Activated B cell treated with CpG ODN at 0.5 μM for 24 hours (primary cell): ENCODE data around the gene ASTN2. TPM values are rescaled to one million over a fixed set of nuclear protein-coding genes. Genes with fewer than 3 reads are reported as not detected.

Source experiments
- ATAC-seq: fragments of 200-7000 bp; cut with Tn5 transposase; one replicate; pipeline ENCODE4 v1.10.0; 2021; ENCODE audit warnings: low read depth, mild to moderate bottlenecking, moderate library complexity
- CTCF ChIA-PET: fragments of 350-600 bp; sonication (Branson Sonifier 250); formaldehyde crosslinking; loops from one replicate; lab custom pipeline; 2021; ENCODE audit warnings: antibody characterized with exemption; lab: Charles Lee
- POLR2A ChIA-PET: fragments of 350-600 bp; sonication (Branson Sonifier 250); formaldehyde crosslinking; loops from one replicate; lab custom pipeline; 2021; ENCODE audit warnings: antibody characterized with exemption; lab: Charles Lee
- DNase-seq: peaks from one replicate; pipeline ENCODE4 v3.0.0; 2022
- H3K27ac Mint-ChIP-seq: one replicate; pipeline ENCODE4 v1.8.0; 2020; ENCODE audit warnings: mixed read lengths
- H3K27me3 Mint-ChIP-seq: one replicate; pipeline ENCODE4 v1.8.0; 2021; ENCODE audit warnings: mixed read lengths
- H3K36me3 Mint-ChIP-seq: one replicate; pipeline ENCODE4 v1.8.0; 2021; ENCODE audit warnings: low read depth, mixed read lengths
- H3K4me1 Mint-ChIP-seq: one replicate; pipeline ENCODE4 v1.8.0; 2021; ENCODE audit warnings: mixed read lengths
- H3K4me3 Mint-ChIP-seq: one replicate; pipeline ENCODE4 v1.8.0; 2020; ENCODE audit warnings: mild to moderate bottlenecking, mixed read lengths
- H3K9me3 Mint-ChIP-seq: one replicate; pipeline ENCODE4 v1.8.0; 2020; ENCODE audit warnings: mixed read lengths
- intact Hi-C: fragments of 100-400 bp; cut with micrococcal nuclease; formaldehyde crosslinking; loops from one replicate; pipeline ENCODE4 v1.15.1; 2024
- total RNA-seq: library from RNA; stranded (reverse); gene quantifications from 2 replicates; pipeline ENCODE4 v1.2.3, GENCODE V29; 2022
- TF ChIP-seq, protein P1 (sequence below): fragments of 200-600 bp; IDR thresholded peaks from one replicate; pipeline ENCODE4 v1.8.0; 2022; ENCODE audit warnings: antibody characterized with exemption, mild to moderate bottlenecking

The ASTN2 gene
- total RNA-seq, 1 donor from 2014 or later: 2.3 TPM

DNA sequence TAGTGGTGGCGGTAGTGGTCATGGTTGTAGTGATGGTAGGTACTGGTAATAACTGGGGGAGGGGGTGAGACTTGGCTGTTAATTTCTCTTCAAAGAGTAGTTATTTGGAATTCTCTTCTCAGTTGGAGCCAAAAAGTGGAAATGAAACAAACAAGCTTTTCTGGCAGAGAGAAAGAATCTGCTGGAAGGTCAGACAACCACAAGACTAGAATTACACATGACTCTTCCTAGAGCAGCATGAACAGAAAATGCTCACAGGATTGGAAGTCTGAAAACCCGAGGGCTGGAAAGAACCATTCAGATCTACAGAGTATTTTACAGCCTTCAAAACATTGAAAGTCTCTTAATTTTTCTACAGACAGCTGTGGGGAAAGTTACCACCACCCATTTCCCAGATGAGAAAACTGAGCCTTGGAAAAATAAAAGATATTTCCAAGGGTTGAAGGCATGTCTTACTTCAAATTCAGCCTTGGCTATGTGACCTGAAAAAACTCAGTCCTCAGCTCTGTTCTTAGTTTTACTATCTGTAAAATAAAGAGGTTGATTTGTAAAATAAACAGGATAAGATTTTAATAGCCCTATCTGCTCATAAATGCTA is 770.7 kb downstream of the ASTN2 start:
- DNase-seq (no peak), ATAC-seq (no peak)
- intact Hi-C loops: no loop called here
- ChIA-PET CTCF (interaction anchor here (0.9 to 1.3 kb wide), 2 partner anchors 1050 to 1052 kb away, joined by 3 to 4 read pairs; no protein-coding TSS in a partner anchor), POLR2A (no interaction called here)
- H3K9me3 Mint-ChIP-seq: no peaks in the 10 kb centered on the region
- H3K27ac Mint-ChIP-seq: no peak overlapping the region
- H3K4me1 Mint-ChIP-seq: no peaks in the 10 kb centered on the region
- no peak overlapping the region for H3K4me3 Mint-ChIP-seq
- H3K27me3 Mint-ChIP-seq: no peaks in the 10 kb centered on the region
- TF ChIP-seq, protein P1, sequence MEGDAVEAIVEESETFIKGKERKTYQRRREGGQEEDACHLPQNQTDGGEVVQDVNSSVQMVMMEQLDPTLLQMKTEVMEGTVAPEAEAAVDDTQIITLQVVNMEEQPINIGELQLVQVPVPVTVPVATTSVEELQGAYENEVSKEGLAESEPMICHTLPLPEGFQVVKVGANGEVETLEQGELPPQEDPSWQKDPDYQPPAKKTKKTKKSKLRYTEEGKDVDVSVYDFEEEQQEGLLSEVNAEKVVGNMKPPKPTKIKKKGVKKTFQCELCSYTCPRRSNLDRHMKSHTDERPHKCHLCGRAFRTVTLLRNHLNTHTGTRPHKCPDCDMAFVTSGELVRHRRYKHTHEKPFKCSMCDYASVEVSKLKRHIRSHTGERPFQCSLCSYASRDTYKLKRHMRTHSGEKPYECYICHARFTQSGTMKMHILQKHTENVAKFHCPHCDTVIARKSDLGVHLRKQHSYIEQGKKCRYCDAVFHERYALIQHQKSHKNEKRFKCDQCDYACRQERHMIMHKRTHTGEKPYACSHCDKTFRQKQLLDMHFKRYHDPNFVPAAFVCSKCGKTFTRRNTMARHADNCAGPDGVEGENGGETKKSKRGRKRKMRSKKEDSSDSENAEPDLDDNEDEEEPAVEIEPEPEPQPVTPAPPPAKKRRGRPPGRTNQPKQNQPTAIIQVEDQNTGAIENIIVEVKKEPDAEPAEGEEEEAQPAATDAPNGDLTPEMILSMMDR: no peak
- H3K36me3 Mint-ChIP-seq: no peaks in the 10 kb centered on the region

DNA sequence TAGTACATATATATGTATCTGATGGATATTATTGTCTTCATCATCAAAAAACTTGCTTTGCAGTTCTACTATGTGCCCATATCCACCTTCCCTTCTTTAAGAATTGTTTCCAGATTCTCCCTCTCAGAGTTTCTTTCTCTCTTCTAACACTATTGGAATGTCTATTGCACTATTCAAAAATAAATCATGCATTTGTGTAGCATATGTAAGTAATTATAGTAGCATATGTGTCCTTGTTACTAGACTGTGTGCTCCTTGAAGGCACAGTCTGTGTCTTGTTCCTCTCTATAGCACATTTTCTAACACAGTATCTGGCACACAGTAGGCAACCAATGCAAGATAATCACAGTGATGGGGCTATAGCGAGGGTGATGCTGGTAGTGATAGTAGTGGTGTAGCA is 771.2 kb downstream of the ASTN2 start:
- no peaks in the 10 kb centered on the region for H3K36me3 Mint-ChIP-seq
- no peaks in the 10 kb centered on the region for H3K27me3 Mint-ChIP-seq
- H3K4me1 Mint-ChIP-seq: no peaks in the 10 kb centered on the region
- TF ChIP-seq, protein P1: no peak
- no peak overlapping the region for H3K27ac Mint-ChIP-seq
- ChIA-PET CTCF (no interaction called here), POLR2A (no interaction called here)
- H3K4me3 Mint-ChIP-seq: no peak overlapping the region
- H3K9me3 Mint-ChIP-seq: no peaks in the 10 kb centered on the region
- DNase-seq (no peak), ATAC-seq (no peak)
- intact Hi-C loops: no loop called here

DNA sequence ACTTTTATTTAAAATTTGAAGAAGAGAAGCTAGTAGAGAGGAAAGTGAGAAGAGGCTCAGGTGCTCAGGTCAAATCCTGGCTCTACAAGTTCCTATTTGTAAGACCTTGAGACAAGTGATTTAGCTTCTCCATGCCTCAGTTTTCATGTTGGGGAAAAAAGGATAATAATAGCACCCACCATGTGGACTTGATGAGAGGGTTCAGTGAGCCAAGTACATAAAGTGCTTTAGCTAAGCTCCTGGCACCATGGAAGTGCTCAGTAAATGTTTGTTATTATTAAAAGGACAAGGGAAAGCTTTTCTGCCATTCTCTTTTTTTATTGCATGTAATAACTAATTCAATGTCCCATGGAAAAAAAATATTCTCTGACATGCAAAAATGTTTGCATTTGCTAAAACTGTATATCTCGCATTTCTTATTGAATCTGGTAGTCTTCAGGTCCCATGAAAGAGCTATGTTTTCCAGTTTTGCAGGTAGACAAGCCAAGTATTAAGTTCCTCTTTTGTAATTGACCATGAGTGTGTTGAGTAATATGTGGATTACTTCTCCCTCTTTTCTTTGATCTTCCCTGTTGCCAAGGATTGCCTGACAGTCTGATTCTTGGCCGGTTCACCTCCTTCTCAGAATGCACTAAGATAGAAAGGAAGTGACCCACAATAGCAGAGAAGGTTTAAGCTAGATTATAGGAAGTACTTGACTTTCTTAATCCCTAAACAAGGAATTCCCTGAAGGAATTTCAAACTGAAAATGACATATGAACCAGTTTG is 773.4 kb downstream of the ASTN2 start:
- H3K9me3 Mint-ChIP-seq: no peaks in the 10 kb centered on the region
- no peak overlapping the region for H3K4me3 Mint-ChIP-seq
- no peak for ATAC-seq
- TF ChIP-seq, protein P1: no peak
- no peak for DNase-seq
- POLR2A ChIA-PET: no interaction called here
- H3K27me3 Mint-ChIP-seq: no peaks in the 10 kb centered on the region
- no peak overlapping the region for H3K27ac Mint-ChIP-seq
- CTCF ChIA-PET: no interaction called here
- intact Hi-C loops: no loop called here
- no peaks in the 10 kb centered on the region for H3K36me3 Mint-ChIP-seq
- no peaks in the 10 kb centered on the region for H3K4me1 Mint-ChIP-seq

DNA sequence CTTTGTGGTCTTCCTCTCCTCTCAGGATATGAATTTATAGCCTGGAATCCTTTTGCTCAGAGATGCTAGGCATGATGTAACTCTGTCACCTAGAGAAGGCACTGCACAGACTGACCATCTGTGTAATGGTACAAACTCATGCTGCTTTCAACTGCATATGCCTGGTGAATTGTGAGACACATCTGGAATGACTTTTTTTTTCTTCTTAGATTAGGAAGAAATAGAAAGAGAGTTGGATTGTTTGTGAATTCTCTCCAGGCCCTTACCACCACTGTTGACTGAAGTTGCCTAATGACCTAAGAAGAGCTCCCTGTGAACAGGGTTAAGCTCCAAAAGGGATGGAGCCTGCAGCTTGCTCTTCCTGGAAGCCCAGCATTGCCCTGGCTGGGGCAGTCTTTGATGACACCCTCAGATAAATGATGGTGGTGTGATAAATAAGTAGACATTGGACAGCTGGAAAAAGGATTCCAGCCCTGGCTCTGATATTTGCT is 775.6 kb downstream of the ASTN2 start:
- intact Hi-C loops: no loop called here
- H3K9me3 Mint-ChIP-seq: no peaks in the 10 kb centered on the region
- POLR2A ChIA-PET: no interaction called here
- ATAC-seq (no peak), DNase-seq (no peak)
- CTCF ChIA-PET: no interaction called here
- H3K27ac Mint-ChIP-seq: no peak overlapping the region
- H3K27me3 Mint-ChIP-seq: no peaks in the 10 kb centered on the region
- H3K4me1 Mint-ChIP-seq: no peaks in the 10 kb centered on the region
- H3K36me3 Mint-ChIP-seq: no peaks in the 10 kb centered on the region
- TF ChIP-seq, protein P1: no peak
- H3K4me3 Mint-ChIP-seq: no peak overlapping the region

DNA sequence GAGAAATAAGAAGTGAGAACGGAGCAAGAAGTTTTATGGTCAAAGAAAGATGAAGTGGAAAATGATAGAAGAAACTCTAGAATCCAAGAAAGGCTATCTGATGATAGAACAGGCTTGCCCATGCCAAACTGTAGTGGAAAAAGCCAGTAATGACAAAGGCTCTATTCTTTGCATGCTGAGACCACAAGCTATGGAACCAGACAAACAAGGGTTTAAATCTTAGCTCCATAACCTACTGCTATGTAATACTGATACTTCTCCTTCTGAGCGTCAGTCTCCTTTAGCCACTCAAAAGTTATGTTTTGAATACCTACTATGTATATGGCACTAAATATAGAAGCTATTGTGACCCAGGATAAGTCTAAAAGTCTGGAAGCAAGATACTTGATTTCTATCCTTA is 778.9 kb downstream of the ASTN2 start:
- Mint-ChIP-seq H3K27ac (no peak overlapping the region), H3K4me1 (no peaks in the 10 kb centered on the region), H3K36me3 (no peaks in the 10 kb centered on the region), H3K27me3 (no peaks in the 10 kb centered on the region), H3K4me3 (no peak overlapping the region), H3K9me3 (no peaks in the 10 kb centered on the region)
- no peak for ATAC-seq
- intact Hi-C loops: no loop called here
- CTCF ChIA-PET: no interaction called here
- no peak for DNase-seq
- TF ChIP-seq, protein P1: no peak
- POLR2A ChIA-PET: no interaction called here
